ENCODE measurements around the gene STRBP. TPM values are rescaled to one million over a fixed set of nuclear protein-coding genes. Genes with fewer than 3 reads are reported as not detected.

STRBP gene
- total RNA-seq, 2 donors from 2014 or later: 2.8 to 3.3 TPM

- no peak for ATAC-seq (ENCODE audit: insufficient number of reproducible peaks, low FRiP score, low read depth)
- TF ChIP-seq CTCF (IDR thresholded peaks at IDR 0.05): no peak
Observed at GRCh38 chr9:123083680-123084079, 184.7 kb downstream of the STRBP start.

GRCh38 chr9:123081824-123082223, 186.6 kb downstream of the STRBP start:
- H3K27ac ChIP-seq: no peak overlapping the region
- TF ChIP-seq CTCF (IDR thresholded peaks at IDR 0.05): peak; percentile 64
- H3K27me3 ChIP-seq (replicated peaks; ENCODE audit: insufficient read depth): no peaks in the 10 kb centered on the region
- ATAC-seq (ENCODE audit: insufficient number of reproducible peaks, low FRiP score, low read depth) (no peak), DNase-seq (ENCODE audit: low spot score) (no peak)
- peaks cover 4 to 18% of the 10 kb centered on the region in 2 donors for H3K4me1 ChIP-seq (ENCODE audit: control insufficient read depth in 1 of 2, low read depth in 2 of 2)
- no peaks in the 10 kb centered on the region for H3K9me3 ChIP-seq
- no peak overlapping the region for H3K4me3 ChIP-seq
- peaks cover 31% of the 10 kb centered on the region for H3K36me3 ChIP-seq

More at GRCh38 chr9:123083680-123084079, 184.7 kb downstream of the STRBP start:
- no peak for DNase-seq (ENCODE audit: low spot score)
- Histone ChIP-seq H3K36me3 (peaks cover 33% of the 10 kb centered on the region), H3K4me1 (ENCODE audit: control insufficient read depth in 1 of 2, low read depth in 2 of 2) (peaks cover 0 to 4% of the 10 kb centered on the region in 2 donors), H3K9me3 (no peaks in the 10 kb centered on the region), H3K27ac (no peak overlapping the region), H3K27me3 (replicated peaks; ENCODE audit: insufficient read depth) (no peaks in the 10 kb centered on the region), H3K4me3 (no peak overlapping the region)

- H3K36me3 ChIP-seq: peaks cover 31% of the 10 kb centered on the region
- H3K27ac ChIP-seq: no peak overlapping the region
- no peaks in the 10 kb centered on the region for H3K27me3 ChIP-seq (replicated peaks; ENCODE audit: insufficient read depth)
- peaks cover 10 to 29% of the 10 kb centered on the region in 2 donors for H3K4me1 ChIP-seq (ENCODE audit: control insufficient read depth in 1 of 2, low read depth in 2 of 2)
- no peak for DNase-seq (ENCODE audit: low spot score)
- no peak overlapping the region for H3K4me3 ChIP-seq
- no peaks in the 10 kb centered on the region for H3K9me3 ChIP-seq
- TF ChIP-seq CTCF (IDR thresholded peaks at IDR 0.05): no peak
- ATAC-seq (ENCODE audit: insufficient number of reproducible peaks, low FRiP score, low read depth): no peak
Observed at GRCh38 chr9:123080444-123080843, 187.9 kb downstream of the STRBP start.

GRCh38 chr9:123074628-123075027, 193.8 kb downstream of the STRBP start:
- no peak for DNase-seq (ENCODE audit: low spot score)
- peaks cover 10% of the 10 kb centered on the region for H3K36me3 ChIP-seq
- H3K27me3 ChIP-seq (replicated peaks; ENCODE audit: insufficient read depth): no peaks in the 10 kb centered on the region
- no peak for TF ChIP-seq CTCF (IDR thresholded peaks at IDR 0.05)
- peak overlapping the region; percentile 40 for H3K4me3 ChIP-seq
- peak overlapping the region; percentile 60 to 68 for H3K27ac ChIP-seq
- ATAC-seq (ENCODE audit: insufficient number of reproducible peaks, low FRiP score, low read depth): no peak
- no peaks in the 10 kb centered on the region for H3K9me3 ChIP-seq
- H3K4me1 ChIP-seq (ENCODE audit: control insufficient read depth in 1 of 2, low read depth in 2 of 2): peaks cover 24 to 76% of the 10 kb centered on the region in 2 donors

GRCh38 chr9:123073991-123074422, 194.4 kb downstream of the STRBP start:
- Histone ChIP-seq H3K4me1 (ENCODE audit: control insufficient read depth in 1 of 2, low read depth in 2 of 2) (peaks cover 29 to 82% of the 10 kb centered on the region in 2 donors), H3K27ac (peak overlapping the region; percentile 60 to 68), H3K36me3 (peaks cover 6% of the 10 kb centered on the region), H3K27me3 (replicated peaks; ENCODE audit: insufficient read depth) (no peaks in the 10 kb centered on the region), H3K9me3 (no peaks in the 10 kb centered on the region), H3K4me3 (peak overlapping the region; percentile 40)
- ATAC-seq (ENCODE audit: insufficient number of reproducible peaks, low FRiP score, low read depth) (no peak), DNase-seq (ENCODE audit: low spot score) (no peak)
- no peak for TF ChIP-seq CTCF (IDR thresholded peaks at IDR 0.05)
